HG03025 (cell line): Measurements from ENCODE around the gene SYTL3.
A peak's percentile ranks its signal among the peaks of the same experiment; 100 is the strongest.
"Not testable (repeated sequence)": the region's sequence is repeated elsewhere in the genome, so short reads cannot be mapped to it uniquely, and the experiment has no call there.

Experiments
- ATAC-seq: cut with Tn5 transposase; IDR thresholded peaks from one replicate; pipeline ENCODE4 v1.9.1; 2021; ENCODE audit warnings: mild to moderate bottlenecking, moderate library complexity; ENCODE audit not compliant: unreplicated experiment, low FRiP score

SYTL3 gene

DNA sequence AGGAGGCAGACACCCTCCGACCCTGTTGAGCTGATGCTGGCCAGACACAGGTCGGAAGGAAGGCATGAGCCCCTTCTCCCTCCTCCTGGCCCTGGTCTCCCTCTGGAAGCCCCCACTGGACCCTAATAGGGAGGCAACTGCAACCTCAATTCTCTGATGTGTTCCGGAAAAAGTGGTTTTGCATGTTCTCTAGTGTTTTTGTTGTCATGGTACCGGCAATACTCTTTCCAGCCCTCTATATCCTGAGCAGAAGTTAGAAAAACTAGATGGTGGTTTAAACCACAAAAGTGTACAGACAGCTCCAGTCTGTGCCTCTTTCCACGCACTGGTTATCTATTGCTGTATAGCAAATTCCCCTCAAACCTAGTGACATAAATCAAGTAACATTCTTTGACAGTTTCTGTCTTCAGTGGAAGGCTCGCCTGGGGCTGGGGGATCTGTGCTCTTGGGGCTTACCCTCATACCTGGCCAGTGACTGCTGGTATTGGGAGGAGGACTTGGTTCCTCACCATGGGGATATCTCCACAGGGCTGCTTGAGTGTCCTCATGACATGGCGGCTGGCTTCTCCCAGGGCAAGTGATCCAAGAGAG lies 37.0 kb downstream of the SYTL3 start:
- no peak for ATAC-seq

DNA sequence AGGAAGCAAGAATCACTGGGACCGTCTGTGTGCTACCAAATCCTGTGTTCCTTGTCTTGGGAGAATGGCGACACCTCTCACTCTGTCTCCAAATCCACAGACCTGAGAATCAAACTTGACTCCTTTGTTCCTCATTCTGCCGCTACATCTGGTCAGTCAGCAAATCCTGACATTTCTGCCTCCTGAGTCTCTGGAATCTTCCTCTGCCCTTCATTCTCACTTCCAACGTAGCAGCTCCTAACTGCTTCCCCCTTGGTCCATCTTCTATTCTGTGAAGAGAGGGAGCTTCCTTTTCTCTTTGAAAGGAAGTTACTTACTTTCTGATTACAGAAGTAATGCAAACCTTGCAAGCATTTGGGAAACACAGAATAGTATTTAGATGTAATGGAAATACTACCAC lies 37.7 kb downstream of the SYTL3 start:
- no peak for ATAC-seq

DNA sequence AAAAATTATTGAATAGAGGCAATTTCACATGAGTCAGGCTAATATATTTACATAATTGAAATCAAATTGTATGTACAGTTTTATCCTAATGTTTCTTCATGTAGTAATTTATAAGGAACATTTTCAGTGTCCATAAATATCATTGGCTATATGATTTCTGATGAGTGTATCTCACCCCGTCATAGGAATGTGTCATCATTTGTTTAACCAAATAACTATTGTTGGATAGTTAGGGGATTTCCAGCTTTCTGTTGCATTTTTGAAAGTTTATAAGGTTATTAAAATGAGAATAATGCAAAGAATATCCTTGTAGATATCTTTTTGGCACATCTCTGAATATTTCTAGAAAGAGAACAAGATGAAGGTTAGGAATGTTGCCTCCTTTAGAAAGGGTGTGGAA lies 39.0 kb downstream of the SYTL3 start:
- no peak for ATAC-seq

DNA sequence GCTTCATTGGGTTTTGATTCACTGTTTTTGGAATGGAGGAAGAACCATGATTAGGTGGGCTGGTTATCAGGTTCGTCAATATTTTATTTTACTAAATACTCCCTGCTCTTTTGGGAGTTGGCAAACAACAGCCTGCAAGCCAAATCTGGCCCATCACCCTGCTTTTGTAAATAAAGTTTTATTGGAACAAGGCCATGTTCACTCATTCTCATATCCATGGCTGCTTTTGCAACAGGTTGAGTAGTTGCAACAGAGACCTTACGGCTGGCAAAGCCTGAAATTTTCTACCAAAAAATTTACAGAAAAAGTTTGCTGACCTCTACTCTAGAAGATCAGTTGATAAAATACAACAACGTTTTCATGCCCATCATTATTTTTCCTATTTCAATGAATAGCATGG lies 45.1 kb downstream of the SYTL3 start:
- no peak for ATAC-seq

DNA sequence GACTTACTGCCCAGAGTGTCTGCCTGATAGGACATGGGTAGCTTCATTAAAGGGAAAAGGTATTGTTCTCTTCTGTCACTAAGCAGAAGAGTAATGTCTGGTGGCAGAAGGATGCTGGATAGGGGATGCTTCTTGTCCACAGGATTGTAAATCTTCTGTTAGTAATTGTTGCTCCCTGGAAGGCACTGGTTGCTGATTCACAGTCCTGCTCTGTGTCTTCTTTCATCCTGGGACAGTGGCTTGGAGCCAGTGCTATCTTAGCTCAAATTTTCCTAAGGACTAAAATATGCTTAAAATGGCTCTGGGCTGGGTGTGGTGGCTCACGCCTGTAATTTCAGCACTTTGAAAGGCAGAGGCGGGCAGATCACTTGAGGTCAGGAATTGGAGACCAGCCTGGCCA lies 48.0 kb downstream of the SYTL3 start:
- no peak for ATAC-seq

DNA sequence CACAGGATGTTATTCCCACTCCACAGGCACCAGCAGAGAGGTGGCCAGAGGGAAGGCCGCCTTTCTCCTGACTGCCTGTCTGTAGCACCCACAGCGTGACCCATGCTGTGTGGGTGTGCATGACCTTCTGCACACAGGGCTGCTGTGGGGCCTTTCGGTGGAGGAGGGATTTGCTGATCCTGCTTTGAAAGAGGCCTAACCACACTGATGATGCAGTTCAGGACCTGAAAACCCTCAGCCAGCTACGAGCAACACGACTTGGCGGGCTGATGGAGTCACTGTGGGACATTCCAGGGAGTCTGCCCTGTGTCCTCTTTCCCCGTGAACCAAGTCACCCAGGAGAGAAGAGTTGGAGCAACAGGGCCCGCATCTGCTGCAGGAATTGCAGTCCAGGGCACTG lies 49.1 kb downstream of the SYTL3 start:
- no peak for ATAC-seq

DNA sequence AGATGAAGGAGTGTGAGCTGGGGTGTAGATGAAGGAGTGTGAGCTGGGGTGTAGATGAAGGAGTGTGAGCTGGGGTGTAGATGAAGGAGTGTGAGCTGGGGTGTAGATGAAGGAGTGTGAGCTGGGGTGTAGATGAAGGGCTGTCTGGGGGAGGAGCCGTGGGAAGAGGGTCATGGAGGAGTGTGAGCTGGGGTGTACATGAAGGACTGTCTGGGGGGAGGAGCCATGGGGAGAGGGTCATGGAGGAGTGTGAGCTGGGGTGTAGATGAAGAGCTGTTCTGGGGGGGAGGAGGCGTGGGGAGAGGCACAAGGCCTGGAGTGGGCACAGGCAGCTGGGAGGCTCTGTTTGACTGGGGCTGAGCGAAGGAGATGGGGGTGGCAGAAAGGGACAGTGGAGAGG lies 51.4 kb downstream of the SYTL3 start:
- not testable (repeated sequence) for ATAC-seq

DNA sequence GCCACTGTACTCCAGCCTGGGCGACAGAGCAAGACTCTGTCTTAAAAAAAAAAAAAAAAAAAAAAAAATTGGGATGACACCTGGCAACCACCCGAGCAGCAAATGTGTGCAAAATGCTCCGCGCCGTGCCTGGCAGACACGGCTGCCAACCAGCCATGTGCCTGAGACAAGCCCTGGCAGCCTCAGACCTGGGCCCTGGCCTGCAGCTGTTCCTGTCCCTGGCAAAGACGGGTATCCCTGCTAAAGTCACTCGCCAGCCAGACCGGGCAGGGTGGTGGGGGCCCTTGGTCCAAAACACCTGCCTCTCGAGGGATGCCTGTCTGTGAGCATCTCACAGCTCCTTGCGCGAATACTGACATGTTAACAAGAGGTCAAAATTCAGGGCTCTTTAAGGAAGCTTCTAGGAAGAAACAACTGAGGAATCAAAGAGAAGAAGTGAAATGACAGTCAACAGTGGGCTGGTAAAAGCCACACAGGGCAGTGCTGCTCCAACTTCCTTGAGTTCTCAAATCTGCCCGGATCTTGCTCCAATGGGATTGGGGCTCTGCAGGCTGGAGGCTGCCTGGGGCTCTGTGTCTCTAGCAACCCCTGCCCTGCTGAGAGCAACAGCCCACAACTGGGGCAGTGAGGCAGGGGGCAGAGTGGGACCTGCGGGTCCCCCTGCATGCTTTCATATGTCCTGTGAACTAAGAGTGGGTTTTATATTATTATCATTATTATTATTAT lies 53.4 kb downstream of the SYTL3 start:
- no peak for ATAC-seq

DNA sequence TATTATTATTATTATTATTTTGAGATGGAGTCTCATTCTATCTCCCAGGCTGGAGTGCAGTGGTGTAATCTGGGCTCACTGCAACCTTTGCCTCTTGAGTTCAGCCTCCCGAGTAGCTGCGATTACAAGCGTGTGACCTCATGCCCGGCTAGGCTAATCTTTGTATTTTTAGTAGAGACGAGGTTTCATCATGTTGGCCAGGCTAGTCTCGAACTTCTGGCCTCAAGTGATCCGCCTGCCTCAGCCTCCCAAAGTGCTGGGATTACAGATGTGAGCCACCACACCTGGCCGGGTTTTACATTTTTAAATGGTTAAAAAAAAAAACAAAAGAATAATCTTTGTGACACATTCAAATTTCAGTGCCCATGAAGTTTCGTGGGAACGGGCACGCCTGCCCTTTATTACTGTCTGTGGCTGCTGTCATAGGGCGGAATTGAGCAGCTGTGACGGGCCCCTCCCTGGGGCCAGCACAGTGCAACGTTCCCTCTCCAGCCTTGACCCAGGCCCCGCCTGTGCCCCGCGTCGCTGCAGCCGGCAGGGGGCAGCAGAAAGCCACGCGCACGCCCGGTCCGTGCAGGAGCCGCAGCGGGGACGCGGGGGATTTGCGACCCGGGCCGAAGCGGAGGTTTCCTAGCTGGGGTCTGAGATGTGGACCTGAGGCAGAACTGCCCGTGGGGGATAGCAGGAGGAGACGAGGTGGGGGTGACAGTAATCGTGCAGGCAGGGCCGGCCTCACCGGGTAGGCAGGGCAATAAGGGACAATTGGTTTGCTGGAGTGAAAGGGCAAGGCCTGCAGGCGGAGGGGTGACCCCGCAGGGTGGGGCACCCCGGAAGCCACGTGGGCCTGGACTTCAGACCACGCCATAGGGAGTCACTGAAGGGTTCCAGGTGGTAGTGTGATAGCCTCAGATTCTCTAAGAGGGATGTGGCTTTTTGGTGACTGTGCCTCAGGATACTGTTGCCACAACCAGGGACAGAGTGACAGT lies 54.3 kb downstream of the SYTL3 start:
- peak; percentile 90 for ATAC-seq

DNA sequence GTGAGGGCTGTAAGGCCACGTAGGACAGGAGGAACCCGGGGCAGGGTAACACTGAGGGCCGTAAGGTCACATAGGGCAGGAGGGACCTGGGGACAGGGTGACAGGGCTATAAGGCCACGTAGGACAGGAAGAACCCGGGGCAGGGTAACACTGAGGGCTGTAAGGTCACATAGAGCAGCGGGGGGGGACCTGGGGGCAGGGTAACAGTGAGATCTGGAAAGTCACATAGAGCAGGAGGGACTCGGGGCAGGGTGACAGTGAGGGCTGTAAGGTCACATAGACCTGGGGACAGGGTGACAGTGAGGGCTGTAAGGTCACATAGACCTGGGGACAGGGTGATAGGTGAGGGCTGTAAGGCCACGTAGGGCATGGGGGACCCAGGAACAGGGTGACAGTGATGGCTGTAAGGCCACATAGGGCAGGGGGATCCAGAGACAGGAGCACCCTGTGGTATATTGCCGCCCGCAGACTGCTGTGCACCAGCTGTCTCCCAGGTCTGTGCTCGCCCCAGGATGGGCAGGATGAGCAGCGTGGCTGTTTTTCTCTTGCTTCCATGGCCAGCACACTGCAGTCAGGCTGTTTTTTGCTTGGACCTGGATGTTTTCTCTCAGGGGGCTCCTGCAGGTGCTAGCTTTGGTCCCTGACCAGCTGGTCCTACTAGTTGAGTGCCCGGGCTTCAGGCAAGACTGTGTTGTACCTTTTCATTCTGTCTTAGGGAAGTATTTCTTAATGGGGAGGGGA lies 55.7 kb downstream of the SYTL3 start:
- ATAC-seq = no peak

DNA sequence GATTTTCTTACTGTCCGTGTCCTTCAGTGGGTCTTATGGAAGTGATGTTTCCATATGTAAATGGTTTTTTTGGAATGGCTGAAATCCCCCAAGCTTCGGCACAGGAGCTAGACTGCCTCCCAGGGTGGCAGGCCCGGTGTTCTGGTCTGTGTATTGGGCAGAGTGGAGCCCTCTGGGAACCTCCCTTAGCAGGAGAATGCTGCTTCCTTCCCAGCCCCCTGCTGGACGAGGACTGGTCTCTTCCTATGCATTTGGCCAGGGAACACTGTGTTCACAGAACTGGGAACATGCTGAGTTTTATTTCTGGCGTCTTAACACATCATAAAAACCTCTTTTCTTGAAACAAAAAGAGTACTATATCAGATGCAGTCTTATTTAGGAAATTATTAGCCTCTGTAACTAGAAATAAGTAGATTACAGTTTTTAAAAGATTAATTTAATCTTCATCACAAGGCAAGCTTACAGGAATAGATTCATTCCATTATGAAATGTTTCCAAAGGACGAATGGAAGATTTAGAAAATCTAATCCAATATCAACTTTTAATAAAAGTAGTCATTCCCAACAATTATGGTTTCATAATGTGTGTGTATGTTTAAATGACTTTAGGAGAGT lies 56.6 kb downstream of the SYTL3 start:
- ATAC-seq = no peak

DNA sequence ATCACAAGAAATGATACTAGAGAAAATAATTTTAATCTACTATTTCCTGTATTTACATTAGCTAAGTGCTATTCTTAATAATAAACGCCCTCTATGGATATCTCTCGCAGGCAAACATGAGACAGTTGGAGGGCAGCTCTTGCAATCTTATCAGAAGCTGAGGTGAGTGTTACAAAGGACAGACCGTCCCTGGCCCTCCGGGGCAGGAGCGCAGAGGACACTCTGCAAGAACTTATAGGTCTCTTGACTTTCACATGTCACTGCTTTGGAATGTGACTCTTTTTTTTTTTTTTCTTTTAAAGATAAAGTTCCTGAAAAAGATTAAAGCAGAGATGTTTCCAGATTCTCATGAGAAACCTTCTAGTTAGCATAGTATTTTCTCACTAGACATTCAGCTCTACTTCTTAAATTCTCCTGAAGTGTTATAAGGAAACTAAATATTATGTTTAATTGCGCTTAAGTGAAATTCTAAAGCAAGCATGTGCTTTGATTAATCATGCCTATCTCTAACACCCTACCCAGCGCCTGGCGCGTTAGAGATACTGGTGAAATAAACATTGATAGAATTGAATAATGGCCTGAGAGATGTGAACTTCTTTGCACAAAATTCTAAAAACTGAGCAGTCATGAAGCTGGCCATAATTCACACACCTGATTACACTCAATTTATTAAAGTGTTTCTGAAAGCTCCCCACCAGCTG lies 57.4 kb downstream of the SYTL3 start:
- ATAC-seq = no peak

DNA sequence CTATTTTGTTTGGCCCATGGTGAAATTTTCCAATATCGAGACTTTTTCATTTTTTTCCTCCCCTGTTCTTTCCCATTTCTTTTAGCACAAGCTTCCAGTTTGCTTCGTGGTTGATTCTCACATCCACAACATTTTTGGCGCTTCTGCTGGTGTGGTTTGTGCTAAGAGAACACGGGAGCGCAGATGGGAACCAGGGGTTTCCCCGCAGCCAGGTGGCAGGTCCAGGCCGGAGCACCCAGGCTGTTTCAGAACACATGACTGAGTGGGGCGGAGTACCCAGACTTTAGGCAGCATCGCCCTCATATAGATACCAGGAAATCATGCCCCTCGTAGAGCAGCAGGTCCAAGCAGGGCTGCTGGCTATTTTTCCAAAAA lies 58.0 kb downstream of the SYTL3 start:
- no peak for ATAC-seq

DNA sequence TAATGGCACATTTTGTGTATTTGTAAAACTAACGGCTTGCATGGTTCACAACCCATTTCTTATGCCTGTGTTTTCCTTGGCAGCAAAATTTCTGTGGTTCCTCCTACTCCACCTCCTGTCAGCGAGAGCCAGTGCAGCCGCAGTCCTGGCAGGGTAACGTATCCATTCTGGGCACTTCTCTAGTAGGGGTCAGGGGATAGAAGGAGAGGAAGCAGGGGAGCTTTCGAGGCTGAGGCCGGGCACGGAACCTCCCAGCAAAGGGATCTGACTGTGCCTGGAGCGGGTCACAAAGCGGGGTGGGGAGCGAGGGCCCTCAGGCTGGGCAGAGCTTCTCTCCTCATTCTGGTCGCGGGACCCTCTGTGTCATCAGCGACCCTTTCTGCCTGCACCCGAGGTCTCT lies 58.4 kb downstream of the SYTL3 start:
- ATAC-seq = no peak

DNA sequence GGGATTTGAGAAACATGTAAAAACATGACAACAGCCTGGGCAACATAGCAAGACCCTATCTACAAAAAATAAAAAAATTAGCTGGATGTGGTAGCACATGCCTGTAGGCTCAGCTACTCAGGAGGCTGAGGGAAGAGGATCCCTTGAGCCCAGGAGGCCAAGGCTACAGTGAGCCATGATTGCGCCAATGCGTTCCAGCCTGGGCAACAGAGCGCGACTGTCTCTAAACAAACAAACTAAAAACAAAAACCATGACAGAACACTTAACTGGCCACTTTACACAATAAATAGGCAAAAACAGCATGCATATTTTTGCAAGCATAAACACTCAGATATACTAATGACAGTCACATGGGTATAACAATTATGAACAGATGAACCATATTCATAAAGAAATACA lies 60.0 kb downstream of the SYTL3 start:
- no peak for ATAC-seq

DNA sequence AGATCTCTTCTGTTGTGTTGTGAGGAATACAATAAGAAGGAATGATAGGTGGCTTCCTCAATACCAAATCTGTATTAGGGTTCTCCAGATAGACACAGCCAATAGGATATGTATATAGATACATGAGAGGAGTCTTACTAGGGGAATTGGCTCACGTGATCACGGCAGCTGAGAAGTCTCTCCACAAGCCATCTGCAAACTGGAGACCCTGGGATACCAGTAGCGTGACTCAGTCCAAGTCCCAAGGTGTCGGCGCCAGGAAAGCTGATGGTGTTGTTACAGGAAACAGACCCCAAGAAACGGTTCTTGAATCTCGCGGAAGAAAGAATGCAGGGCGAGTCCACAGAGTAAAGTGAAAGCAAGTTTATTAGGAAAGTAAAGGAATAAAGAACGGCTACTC lies 61.4 kb downstream of the SYTL3 start:
- ATAC-seq = no peak

DNA sequence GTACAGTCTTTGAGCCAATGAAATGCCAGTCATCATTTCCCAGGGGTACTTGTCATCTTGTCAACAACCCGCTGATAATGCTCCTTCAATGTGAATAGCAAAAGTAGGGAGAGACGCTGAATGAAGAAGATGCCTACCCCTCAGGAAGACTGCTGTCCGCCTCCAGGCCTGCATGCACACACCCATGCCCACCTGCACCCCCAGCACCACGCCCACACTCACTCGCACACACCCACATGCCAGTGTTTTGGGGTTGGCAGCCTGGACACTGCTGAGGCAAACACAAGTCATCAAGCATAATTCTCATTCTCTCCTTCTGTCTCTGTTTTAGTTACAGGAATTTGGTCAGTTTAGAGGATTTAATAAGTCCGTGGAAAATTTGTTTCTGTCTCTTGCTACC lies 63.6 kb downstream of the SYTL3 start:
- ATAC-seq = no peak

DNA sequence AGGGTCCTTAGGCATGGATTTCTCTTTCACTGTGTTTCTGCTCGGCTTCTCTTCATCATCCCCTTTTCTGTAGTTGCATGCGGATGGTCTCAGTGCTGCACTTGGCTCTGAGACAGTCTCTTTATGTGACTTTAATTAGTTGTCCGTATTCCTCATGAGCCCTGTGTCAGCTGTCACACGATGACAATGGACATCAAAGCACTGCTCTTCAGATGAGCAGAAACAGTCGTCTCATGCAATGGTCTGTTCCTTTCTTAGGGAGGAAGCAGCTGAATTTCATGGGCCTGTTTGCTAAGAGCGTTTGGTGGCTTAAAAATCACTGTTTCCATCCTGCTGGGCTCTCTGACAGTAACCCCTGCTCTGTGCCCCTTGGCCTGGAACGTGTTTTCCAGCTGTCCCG lies 64.9 kb downstream of the SYTL3 start:
- no peak for ATAC-seq
